ENCODE measurements around the gene SNRPF. TPM values are rescaled to one million over a fixed set of nuclear protein-coding genes. Genes with fewer than 3 reads are reported as not detected.

The SNRPF gene
- total RNA-seq, 4 donors from 2014 or later = 4.3 to 7.1 (median 4.6) TPM

- Histone ChIP-seq H3K9me3 (no peaks in the 10 kb centered on the region), H3K36me3 (no peaks in the 10 kb centered on the region), H3K27me3 (peaks cover 8% of the 10 kb centered on the region), H3K4me3 (no peak overlapping the region), H3K27ac (no peak overlapping the region), H3K4me1 (no peaks in the 10 kb centered on the region)
- no peak for ATAC-seq
- no peak for TF ChIP-seq EP300 (IDR thresholded peaks at IDR 0.05)
- TF ChIP-seq POLR2A (IDR thresholded peaks at IDR 0.05) = no peak
- no peak for TF ChIP-seq CTCF (IDR thresholded peaks at IDR 0.05)
- TF ChIP-seq POLR2AphosphoS5 (IDR thresholded peaks at IDR 0.05) = no peak
- 77 to 93% methylated on average over 3 of the region's 3 CpGs for WGBS, 2 donors (ENCODE audit: low coverage in 1 of 2)
Observed at GRCh38 chr12:95851606-95852005, 7.1 kb upstream of the SNRPF start.

GRCh38 chr12:95852133-95852532 lies 6.6 kb upstream of the SNRPF start:
- Histone ChIP-seq H3K27ac (no peak overlapping the region), H3K4me3 (no peak overlapping the region), H3K36me3 (no peaks in the 10 kb centered on the region), H3K27me3 (peaks cover 8% of the 10 kb centered on the region), H3K4me1 (no peaks in the 10 kb centered on the region), H3K9me3 (no peaks in the 10 kb centered on the region)
- no peak for ATAC-seq
- WGBS, 2 donors (ENCODE audit: low coverage in 1 of 2) = 85 to 86% methylated on average over 2 to 4 of the region's 4 CpGs
- TF ChIP-seq POLR2A (IDR thresholded peaks at IDR 0.05) (no peak), EP300 (IDR thresholded peaks at IDR 0.05) (no peak), POLR2AphosphoS5 (IDR thresholded peaks at IDR 0.05) (no peak), CTCF (IDR thresholded peaks at IDR 0.05) (no peak)

- peaks cover 8% of the 10 kb centered on the region for H3K27me3 ChIP-seq
- H3K27ac ChIP-seq = no peak overlapping the region
- no peak overlapping the region for H3K4me3 ChIP-seq
- no peaks in the 10 kb centered on the region for H3K9me3 ChIP-seq
- H3K36me3 ChIP-seq = peaks cover 4 to 11% of the 10 kb centered on the region in 2 donors
- peaks cover 4 to 27% (median 16%) of the 10 kb centered on the region in 3 donors for H3K4me1 ChIP-seq
- TF ChIP-seq CTCF (IDR thresholded peaks at IDR 0.05) (no peak), POLR2AphosphoS5 (IDR thresholded peaks at IDR 0.05) (no peak), POLR2A (IDR thresholded peaks at IDR 0.05) (no peak), EP300 (IDR thresholded peaks at IDR 0.05) (no peak)
- 94 to 97% methylated on average over 7 of the region's 7 CpGs for WGBS, 2 donors (ENCODE audit: low coverage in 1 of 2)
- no peak for ATAC-seq
Observed at GRCh38 chr12:95857156-95857555, 1.6 kb upstream of the SNRPF start.

GRCh38 chr12:95857799-95858198 lies 953 bp upstream of the SNRPF start:
- ATAC-seq = no peak
- Histone ChIP-seq H3K36me3 (peaks cover 5 to 18% of the 10 kb centered on the region in 2 donors), H3K4me3 (peak overlapping the region in 1 of 2 donors; percentile 85), H3K27ac (no peak overlapping the region), H3K4me1 (peaks cover 4 to 27% (median 16%) of the 10 kb centered on the region in 3 donors), H3K9me3 (no peaks in the 10 kb centered on the region), H3K27me3 (peaks cover 8% of the 10 kb centered on the region)
- TF ChIP-seq CTCF (IDR thresholded peaks at IDR 0.05) (no peak), POLR2A (IDR thresholded peaks at IDR 0.05) (no peak)
- 59% methylated on average over 11 to 17 of the region's 18 CpGs for whole genome bisulfite sequencing, 2 donors (ENCODE audit: low coverage in 1 of 2)

- peak overlapping the region; percentile 85 to 86 for H3K4me3 ChIP-seq
- no peaks in the 10 kb centered on the region for H3K9me3 ChIP-seq
- H3K27ac ChIP-seq = peak overlapping the region; percentile 51 to 82 (median 78)
- TF ChIP-seq EP300 (IDR thresholded peaks at IDR 0.05) (no peak), POLR2AphosphoS5 (IDR thresholded peaks at IDR 0.05) (no peak), CTCF (IDR thresholded peaks at IDR 0.05) (no peak), POLR2A (IDR thresholded peaks at IDR 0.05) (no peak)
- H3K36me3 ChIP-seq = peaks cover 5 to 34% of the 10 kb centered on the region in 2 donors
- ATAC-seq = no peak
- no peaks in the 10 kb centered on the region for H3K27me3 ChIP-seq
- H3K4me1 ChIP-seq = peaks cover 4 to 27% (median 16%) of the 10 kb centered on the region in 3 donors
- WGBS, 2 donors (ENCODE audit: low coverage in 1 of 2) = 1% methylated on average over 13 of the region's 13 CpGs
Observed at GRCh38 chr12:95859344-95859816, 628 bp downstream of the SNRPF start.
